Karpas-422 (cell line): Measurements from ENCODE around the gene TPRG1. TPM values are rescaled to one million over a fixed set of nuclear protein-coding genes. Genes with fewer than 3 reads are reported as not detected.

ENCODE experiments used
- DNase-seq: peaks from one replicate; pipeline ENCODE4 v3.0.0-alpha.2; 2015
- H2AFZ ChIP-seq: fragments of 200-600 bp; sonication (generic); 2 replicates; pipeline ENCODE4 v1.6.1; 2014; ENCODE audit warnings: antibody characterized with exemption, low read length, mixed read lengths
- H3K27ac ChIP-seq: fragments of 200-600 bp; sonication (generic); 2 replicates; pipeline ENCODE4 v1.5.1; 2014; ENCODE audit warnings: mild to moderate bottlenecking, low read length, moderate library complexity
- H3K27me3 ChIP-seq: fragments of 200-600 bp; sonication (generic); 2 replicates; pipeline ENCODE4 v1.6.1; 2014; ENCODE audit warnings: low read length, mixed read lengths
- H3K36me3 ChIP-seq: fragments of 200-600 bp; sonication (generic); 2 replicates; pipeline ENCODE4 v1.6.1; 2014; ENCODE audit warnings: low read length, mixed read lengths; ENCODE audit not compliant: insufficient read depth
- H3K4me1 ChIP-seq: fragments of 200-600 bp; sonication (generic); 2 replicates; pipeline ENCODE4 v1.6.1; 2014; ENCODE audit warnings: mild to moderate bottlenecking, low read length, mixed read lengths
- H3K4me2 ChIP-seq: fragments of 200-600 bp; sonication (generic); 2 replicates; pipeline ENCODE4 v1.6.1; 2014; ENCODE audit warnings: low read length, low read depth, mild to moderate bottlenecking; ENCODE audit not compliant: poor library complexity, severe bottlenecking
- H3K4me3 ChIP-seq: fragments of 200-600 bp; sonication (generic); 2 replicates; pipeline ENCODE4 v1.5.1; 2014; ENCODE audit warnings: mild to moderate bottlenecking, antibody characterized with exemption, low read length, mixed read lengths
- H3K79me2 ChIP-seq: fragments of 200-600 bp; sonication (generic); 2 replicates; pipeline ENCODE4 v1.6.1; 2014; ENCODE audit warnings: mild to moderate bottlenecking, low read length, mixed read lengths
- H3K9ac ChIP-seq: fragments of 200-600 bp; sonication (generic); 2 replicates; pipeline ENCODE4 v1.6.0; 2014; ENCODE audit warnings: low read length
- H3K9me2 ChIP-seq: fragments of 200-600 bp; sonication (generic), shearing (Covaris generic); replicated peaks from 2 replicates; pipeline ENCODE4 v1.6.0; 2014; ENCODE audit warnings: mild to moderate bottlenecking, low read length, moderate library complexity; ENCODE audit not compliant: insufficient read depth
- H3K9me3 ChIP-seq: fragments of 300-700, 200-600 bp; sonication (generic); 2 replicates; pipeline ENCODE4 v1.6.1; 2014; ENCODE audit warnings: low read length, mixed read lengths
- H4K20me1 ChIP-seq: fragments of 200-600 bp; sonication (generic); 2 replicates; pipeline ENCODE4 v1.6.1; 2014; ENCODE audit warnings: mild to moderate bottlenecking, antibody characterized with exemption, low read length, low read depth; ENCODE audit not compliant: insufficient read depth
- total RNA-seq: library from RNA; depleted of rRNA; stranded (reverse); fragments of >200 nt; shearing (Covaris generic); gene quantifications from 2 replicates; pipeline ENCODE4 v1.2.3, GENCODE V29; 2014; ENCODE audit warnings: low replicate concordance

TPRG1 gene
- total RNA-seq, 1 experiment from 2014 or later, result not detected

DNA sequence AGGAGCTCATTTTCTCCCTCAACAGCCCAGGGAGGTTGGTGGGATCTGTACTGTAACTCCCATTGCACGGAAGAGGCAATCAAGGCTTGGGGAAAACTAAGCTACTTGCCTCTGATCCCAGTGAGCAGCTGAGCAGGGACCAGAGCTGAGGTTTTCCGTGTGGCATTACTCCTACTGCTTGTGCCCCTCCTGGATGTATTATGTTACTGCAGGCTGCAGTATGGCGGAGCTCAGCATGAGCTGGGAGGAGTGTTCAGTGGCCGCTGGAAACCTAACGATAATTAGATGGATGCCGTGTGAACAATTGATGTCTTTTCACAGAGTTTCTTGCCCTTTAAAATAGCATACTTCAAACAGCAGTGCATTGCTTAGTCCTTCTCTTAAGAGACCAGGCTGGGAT lies 2.0 kb upstream of the TPRG1 start:
- Histone ChIP-seq H3K27me3 (no peaks in the 10 kb centered on the region), H3K4me2 (no peak overlapping the region), H3K4me1 (no peaks in the 10 kb centered on the region), H2AFZ (no peak overlapping the region), H3K9ac (no peak overlapping the region), H4K20me1 (no peaks in the 10 kb centered on the region), H3K79me2 (no peaks in the 10 kb centered on the region), H3K36me3 (no peaks in the 10 kb centered on the region), H3K9me3 (no peaks in the 10 kb centered on the region), H3K27ac (no peak overlapping the region), H3K4me3 (no peak overlapping the region), H3K9me2 (no peaks in the 10 kb centered on the region)
- no peak for DNase-seq

GRCh38 chr3:189170559-189170958 lies 1.2 kb upstream of the TPRG1 start:
- H3K9me3 ChIP-seq, result no peaks in the 10 kb centered on the region
- no peaks in the 10 kb centered on the region for H3K79me2 ChIP-seq
- no peaks in the 10 kb centered on the region for H3K4me1 ChIP-seq
- no peak overlapping the region for H3K4me2 ChIP-seq
- no peaks in the 10 kb centered on the region for H3K27me3 ChIP-seq
- DNase-seq, result no peak
- H3K4me3 ChIP-seq, result no peak overlapping the region
- H2AFZ ChIP-seq, result no peak overlapping the region
- no peaks in the 10 kb centered on the region for H3K36me3 ChIP-seq
- H3K9ac ChIP-seq, result no peak overlapping the region
- H3K27ac ChIP-seq, result no peak overlapping the region
- no peaks in the 10 kb centered on the region for H4K20me1 ChIP-seq
- no peaks in the 10 kb centered on the region for H3K9me2 ChIP-seq

- Histone ChIP-seq H3K4me2 (no peak overlapping the region), H2AFZ (no peak overlapping the region), H3K9me3 (no peaks in the 10 kb centered on the region), H3K4me1 (no peaks in the 10 kb centered on the region), H3K36me3 (no peaks in the 10 kb centered on the region), H3K79me2 (no peaks in the 10 kb centered on the region), H4K20me1 (no peaks in the 10 kb centered on the region), H3K9ac (no peak overlapping the region), H3K4me3 (no peak overlapping the region), H3K27me3 (no peaks in the 10 kb centered on the region), H3K27ac (no peak overlapping the region), H3K9me2 (no peaks in the 10 kb centered on the region)
- DNase-seq, result no peak
Measured at GRCh38 chr3:189172668-189173419, 1.1 kb downstream of the TPRG1 start.

DNA sequence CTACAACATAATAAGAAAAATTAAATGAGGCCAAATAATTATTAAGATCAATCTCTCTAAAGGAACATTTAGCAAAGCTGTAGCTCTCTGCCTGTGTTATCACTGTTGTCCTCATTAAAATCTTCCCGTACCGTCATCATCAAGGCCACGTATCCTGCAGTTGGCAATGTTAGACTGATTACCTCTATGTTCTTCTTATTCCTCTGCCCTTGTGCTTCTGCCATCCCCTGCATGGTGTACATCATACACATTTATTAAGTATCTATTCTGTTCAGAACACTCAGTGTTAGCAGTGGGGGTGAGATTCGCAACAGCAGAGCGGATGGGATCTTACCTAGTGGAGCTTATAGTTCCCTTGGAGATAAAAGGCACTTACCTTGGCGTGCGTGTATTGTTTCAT lies 12.8 kb downstream of the TPRG1 start:
- H3K27ac ChIP-seq, result no peak overlapping the region
- no peaks in the 10 kb centered on the region for H3K79me2 ChIP-seq
- no peak overlapping the region for H3K9ac ChIP-seq
- no peaks in the 10 kb centered on the region for H3K9me2 ChIP-seq
- H3K36me3 ChIP-seq, result no peaks in the 10 kb centered on the region
- H4K20me1 ChIP-seq, result no peaks in the 10 kb centered on the region
- H3K4me1 ChIP-seq, result no peaks in the 10 kb centered on the region
- no peaks in the 10 kb centered on the region for H3K9me3 ChIP-seq
- no peak overlapping the region for H3K4me3 ChIP-seq
- H3K27me3 ChIP-seq, result no peaks in the 10 kb centered on the region
- no peak overlapping the region for H2AFZ ChIP-seq
- no peak overlapping the region for H3K4me2 ChIP-seq
- no peak for DNase-seq

DNA sequence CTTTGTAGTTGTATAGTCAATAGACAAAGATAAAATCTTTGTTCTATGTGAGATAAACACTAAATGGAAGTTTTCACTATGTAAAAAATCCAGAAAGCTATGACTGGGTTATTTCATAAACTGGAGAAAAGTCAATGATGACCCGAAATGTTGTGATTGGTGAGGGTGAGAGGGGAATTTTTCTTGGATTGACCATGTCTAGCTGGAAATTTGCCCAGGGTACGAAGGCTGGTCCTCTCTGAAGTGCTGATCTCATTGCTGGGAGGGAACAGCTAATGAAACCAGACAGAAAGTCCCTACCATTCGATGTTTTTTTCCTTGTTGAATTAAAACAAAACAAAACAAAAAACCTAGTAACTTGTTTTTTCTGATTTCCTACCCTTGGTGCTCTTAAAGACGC lies 14.3 kb downstream of the TPRG1 start:
- no peak overlapping the region for H3K4me2 ChIP-seq
- H3K4me1 ChIP-seq, result no peaks in the 10 kb centered on the region
- no peaks in the 10 kb centered on the region for H3K36me3 ChIP-seq
- H2AFZ ChIP-seq, result no peak overlapping the region
- H3K27me3 ChIP-seq, result no peaks in the 10 kb centered on the region
- no peak for DNase-seq
- no peak overlapping the region for H3K9ac ChIP-seq
- no peaks in the 10 kb centered on the region for H3K9me2 ChIP-seq
- H3K4me3 ChIP-seq, result no peak overlapping the region
- H4K20me1 ChIP-seq, result no peaks in the 10 kb centered on the region
- no peak overlapping the region for H3K27ac ChIP-seq
- H3K79me2 ChIP-seq, result no peaks in the 10 kb centered on the region
- no peaks in the 10 kb centered on the region for H3K9me3 ChIP-seq

- Histone ChIP-seq H3K27ac (no peak overlapping the region), H3K9me2 (no peaks in the 10 kb centered on the region), H3K4me3 (no peak overlapping the region), H3K9me3 (no peaks in the 10 kb centered on the region), H3K4me1 (no peaks in the 10 kb centered on the region), H2AFZ (no peak overlapping the region), H3K4me2 (no peak overlapping the region), H3K36me3 (no peaks in the 10 kb centered on the region), H3K9ac (no peak overlapping the region), H4K20me1 (no peaks in the 10 kb centered on the region), H3K27me3 (no peaks in the 10 kb centered on the region), H3K79me2 (no peaks in the 10 kb centered on the region)
- no peak for DNase-seq
Measured at GRCh38 chr3:189188466-189188865, 16.7 kb downstream of the TPRG1 start.

DNA sequence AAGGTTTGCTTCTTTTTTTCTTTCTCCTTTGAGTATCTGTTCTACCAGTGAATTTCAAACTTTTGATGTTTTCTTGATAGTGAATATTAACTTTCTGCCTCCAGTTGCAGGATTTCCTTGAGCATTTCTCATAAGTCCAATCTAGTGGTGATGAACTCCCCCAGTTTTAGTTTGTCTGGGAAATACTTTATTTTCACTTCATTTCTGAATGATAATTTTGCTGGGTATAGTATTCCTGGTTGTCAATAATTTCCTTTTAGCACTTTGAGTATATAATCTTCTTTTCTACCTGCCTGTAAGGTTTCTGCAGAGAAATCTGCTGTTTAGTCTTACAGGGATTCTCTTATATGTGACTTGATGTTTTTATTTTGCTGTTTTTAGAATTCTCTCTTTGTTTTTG lies 21.0 kb downstream of the TPRG1 start:
- no peak for DNase-seq
- Histone ChIP-seq H3K9ac (no peak overlapping the region), H3K4me2 (no peak overlapping the region)

DNA sequence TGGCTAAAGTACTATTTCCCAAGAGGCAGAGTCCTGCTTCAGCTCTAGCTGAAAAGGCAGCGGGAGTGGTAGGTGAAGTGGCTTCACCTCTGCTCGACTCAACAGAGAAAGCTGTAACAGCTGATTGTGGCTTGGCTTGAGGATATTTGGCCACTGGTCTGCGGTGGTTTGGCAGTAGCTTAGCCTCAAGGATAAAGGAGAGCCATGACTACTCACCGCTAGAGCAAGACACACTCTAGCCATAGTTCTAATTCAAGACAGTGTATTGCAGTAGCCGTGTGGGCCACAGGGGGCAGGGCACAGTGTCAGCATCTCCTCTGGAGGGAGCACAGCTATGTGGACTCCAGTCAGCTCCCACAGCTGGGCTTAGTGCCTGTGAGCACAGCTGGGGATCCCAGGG lies 23.5 kb downstream of the TPRG1 start:
- no peak overlapping the region for H3K4me3 ChIP-seq
- no peaks in the 10 kb centered on the region for H3K79me2 ChIP-seq
- no peak overlapping the region for H2AFZ ChIP-seq
- peak; percentile 72 for DNase-seq
- no peaks in the 10 kb centered on the region for H3K36me3 ChIP-seq
- no peak overlapping the region for H3K4me2 ChIP-seq
- no peaks in the 10 kb centered on the region for H4K20me1 ChIP-seq
- no peaks in the 10 kb centered on the region for H3K4me1 ChIP-seq
- H3K9me2 ChIP-seq, result no peaks in the 10 kb centered on the region; the same call in 1 of the 2 replicates
- no peak overlapping the region for H3K27ac ChIP-seq
- no peaks in the 10 kb centered on the region for H3K9me3 ChIP-seq
- H3K27me3 ChIP-seq, result peaks cover 3% of the 10 kb centered on the region; the same call in 1 of the 2 replicates
- H3K9ac ChIP-seq, result no peak overlapping the region

More for the DNA sequence above, 21.0 kb downstream of the TPRG1 start:
- Histone ChIP-seq H3K79me2 (no peaks in the 10 kb centered on the region), H3K27me3 (peaks cover 3% of the 10 kb centered on the region; the same call in 1 of the 2 replicates), H3K9me3 (no peaks in the 10 kb centered on the region), H3K27ac (no peak overlapping the region), H3K4me1 (no peaks in the 10 kb centered on the region), H3K9me2 (no peaks in the 10 kb centered on the region; the same call in 1 of the 2 replicates), H3K36me3 (no peaks in the 10 kb centered on the region), H2AFZ (no peak overlapping the region), H3K4me3 (no peak overlapping the region), H4K20me1 (no peaks in the 10 kb centered on the region)
